ELR (cell line): ENCODE data around the gene ANKRD11.
"Not testable (repeated sequence)": the region's sequence is repeated elsewhere in the genome, so short reads cannot be mapped to it uniquely, and the experiment has no call there.

Source experiments
- DNase-seq: peaks from one replicate; pipeline ENCODE4 v3.0.0-alpha.2; 2015; ENCODE audit warnings: low read depth

ANKRD11 gene

GRCh38 chr16:89450537-89450936 lies 39.8 kb downstream of the ANKRD11 start:
- DNase-seq = no peak

DNA sequence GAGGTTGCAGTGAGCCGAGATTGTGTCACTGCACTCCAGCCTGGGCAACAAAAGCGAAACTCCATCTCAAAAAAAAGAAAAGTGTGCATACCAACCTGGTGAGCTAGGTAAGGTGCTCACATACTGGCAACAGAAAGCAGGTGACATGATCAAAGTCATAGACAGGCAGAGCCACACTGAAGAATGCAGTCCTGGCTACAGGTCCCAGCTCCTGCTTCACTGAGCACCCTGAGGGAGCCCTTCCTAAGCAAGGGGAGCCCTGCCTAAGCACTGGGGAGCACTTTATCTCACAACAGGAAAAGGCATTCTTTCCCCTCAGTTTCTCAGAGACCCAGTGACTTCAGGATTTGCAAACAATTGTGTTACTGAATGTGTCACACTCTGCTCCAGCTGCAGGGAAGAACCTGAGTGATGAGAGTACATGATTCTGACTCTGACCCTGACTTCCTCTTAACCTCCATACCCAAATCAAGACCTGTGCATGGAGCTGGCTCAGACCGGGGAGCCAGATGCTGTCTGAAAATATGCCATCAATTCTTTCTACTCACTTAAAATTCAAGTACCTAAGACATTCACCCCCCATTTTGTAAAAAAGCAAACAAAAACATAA lies 40.5 kb downstream of the ANKRD11 start:
- DNase-seq = peak; percentile 65

DNA sequence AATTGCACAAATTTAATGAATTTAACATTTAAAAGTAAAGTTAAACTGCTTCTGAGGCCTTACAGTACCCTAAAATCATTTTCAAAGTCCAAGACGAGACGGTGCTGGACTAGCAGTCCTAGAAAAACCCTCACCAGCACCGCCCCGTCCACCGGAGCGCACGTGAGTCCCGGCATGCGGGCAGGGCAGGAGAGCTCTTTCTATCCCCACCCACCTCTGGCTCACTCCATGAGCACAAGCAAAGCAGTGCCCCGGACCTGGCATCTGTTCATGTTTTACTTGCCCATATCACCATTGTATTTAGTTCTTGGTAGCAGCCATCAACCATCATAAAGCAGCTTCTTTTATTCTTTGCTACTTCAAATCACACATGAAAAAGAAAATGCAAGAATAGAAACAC lies 41.7 kb downstream of the ANKRD11 start:
- no peak for DNase-seq

DNA sequence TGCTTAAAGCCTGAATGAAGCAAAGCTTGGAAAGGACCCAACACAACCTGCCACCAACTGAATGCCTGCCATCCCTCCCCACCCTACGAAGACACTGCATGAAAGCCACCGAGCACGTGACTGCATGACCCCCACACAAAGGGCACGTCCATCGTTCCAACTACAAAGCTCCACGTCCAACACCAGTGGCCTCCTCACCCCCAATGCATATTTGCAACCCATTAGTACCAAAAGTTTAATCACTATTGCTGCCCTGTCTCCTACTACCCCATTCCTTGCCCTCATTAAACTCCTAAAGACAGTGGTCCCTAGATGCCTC lies 43.4 kb downstream of the ANKRD11 start:
- DNase-seq = no peak

- no peak for DNase-seq
Observed at GRCh38 chr16:89446136-89446974, 44.0 kb downstream of the ANKRD11 start.

GRCh38 chr16:89445166-89445565 lies 45.2 kb downstream of the ANKRD11 start:
- no peak for DNase-seq

DNA sequence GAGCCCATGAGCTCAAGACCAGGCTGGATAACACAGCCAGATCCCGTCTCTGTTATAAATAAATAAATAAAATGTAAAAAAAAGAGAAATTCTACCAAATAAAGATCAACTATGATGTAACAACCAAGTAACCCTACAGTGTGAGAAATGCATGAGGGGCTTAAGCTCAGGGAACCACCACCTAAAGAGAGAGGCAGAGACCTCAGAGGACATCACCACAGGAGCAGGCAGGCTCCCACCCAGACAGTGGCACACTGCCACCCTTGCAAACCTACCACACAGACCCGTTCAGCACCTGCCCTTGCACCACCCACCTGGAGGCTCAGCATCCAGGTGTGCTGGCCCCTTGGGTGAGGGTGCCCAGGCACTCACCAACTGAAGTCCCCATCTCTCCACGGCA lies 45.6 kb downstream of the ANKRD11 start:
- no peak for DNase-seq

DNA sequence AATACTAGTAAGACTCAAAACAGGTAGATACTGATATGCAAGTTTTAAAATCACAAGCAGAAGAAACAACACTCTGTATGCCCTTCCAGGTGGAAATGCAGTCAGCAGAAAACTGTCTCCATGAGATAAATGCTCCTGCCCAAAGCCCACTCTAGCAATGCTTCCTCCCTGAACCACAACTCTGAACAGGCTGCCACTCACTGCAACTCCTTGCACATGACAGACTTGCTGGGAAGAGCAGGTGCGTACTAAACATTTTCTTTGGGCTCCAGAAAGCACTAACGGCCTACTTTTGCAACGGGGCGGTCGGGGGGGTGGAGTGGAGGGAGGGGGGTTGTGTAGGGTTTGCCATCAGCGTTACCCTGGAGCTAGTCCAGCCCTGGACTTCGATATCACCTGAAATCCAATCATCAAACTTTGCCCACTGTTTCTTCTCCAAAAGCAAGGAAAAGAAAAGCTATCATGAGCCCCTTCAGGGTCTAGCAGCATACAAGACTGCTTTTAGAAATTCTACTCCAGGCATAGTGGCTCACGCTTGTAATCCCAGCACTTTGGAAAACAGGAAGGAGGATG lies 46.1 kb downstream of the ANKRD11 start:
- DNase-seq = no peak

DNA sequence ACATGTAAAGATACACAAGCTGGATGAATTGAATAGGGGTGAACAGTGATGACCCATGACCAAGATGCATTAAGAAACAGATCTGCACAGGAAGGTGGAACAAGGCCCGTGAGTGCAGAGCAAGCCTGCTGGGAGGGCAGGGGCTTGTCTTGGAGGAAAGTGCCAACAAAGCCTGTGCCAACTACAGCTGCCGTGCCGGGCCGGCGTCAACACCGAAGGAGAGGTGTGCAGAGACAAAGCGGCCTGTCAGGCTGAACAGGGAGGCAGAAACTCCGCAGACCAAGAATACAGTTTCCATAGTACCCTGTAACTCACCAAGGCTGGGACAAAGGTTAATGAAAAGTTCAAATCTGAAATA lies 46.7 kb downstream of the ANKRD11 start:
- no peak for DNase-seq

DNA sequence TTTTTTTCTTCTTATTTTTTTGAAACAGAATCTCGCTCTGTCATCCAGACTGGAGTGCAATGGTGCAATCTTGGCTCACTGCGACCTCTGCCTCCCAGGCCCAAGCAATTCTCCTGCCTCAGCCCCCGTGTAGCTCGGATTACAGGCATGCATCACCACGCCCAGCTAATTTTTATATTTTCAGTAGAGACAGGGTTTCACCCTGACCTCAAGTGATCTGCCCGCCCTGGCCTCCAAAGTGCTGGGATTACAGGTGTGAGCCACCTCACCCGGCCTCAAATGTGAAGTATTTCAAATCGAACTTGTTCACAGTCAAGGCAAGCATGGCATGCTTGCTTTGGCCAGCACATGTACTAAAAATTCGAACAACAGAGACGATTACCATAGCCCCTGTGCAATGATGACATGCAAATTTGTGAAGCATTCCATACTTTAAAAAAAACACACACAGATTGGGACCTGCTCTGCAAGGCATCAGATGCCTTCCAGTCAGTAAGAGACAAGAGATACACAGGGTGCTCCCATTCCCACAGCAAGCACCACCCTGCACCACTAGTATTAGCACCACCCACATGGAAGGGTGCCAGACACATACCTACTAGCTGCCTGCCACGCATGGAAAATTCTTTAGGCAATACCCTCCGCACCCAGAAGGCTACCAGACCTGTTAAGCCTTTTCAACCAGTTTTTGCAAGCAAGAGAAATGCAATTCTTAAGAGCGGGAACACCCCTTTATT lies 47.2 kb downstream of the ANKRD11 start:
- peak; percentile 59 for DNase-seq

DNA sequence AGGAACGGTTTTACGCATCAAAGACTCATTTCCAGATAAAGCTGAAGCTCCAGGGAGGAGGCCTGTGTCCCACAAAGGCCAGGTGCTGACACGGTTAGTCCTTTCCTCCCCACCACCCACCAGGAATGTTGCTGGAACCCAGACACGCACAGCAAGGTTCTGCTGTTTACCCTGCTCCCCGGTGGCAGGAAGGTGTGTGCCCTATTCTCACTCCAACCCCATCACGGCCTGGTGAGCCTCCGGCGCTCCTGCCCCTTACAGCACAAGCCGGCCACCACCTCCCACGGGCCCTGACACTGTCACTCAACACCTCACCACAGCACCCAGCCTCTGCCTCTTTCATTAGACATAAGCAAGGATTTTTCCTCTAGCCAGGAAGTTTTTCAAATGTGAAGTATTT lies 47.8 kb downstream of the ANKRD11 start:
- DNase-seq = no peak

DNA sequence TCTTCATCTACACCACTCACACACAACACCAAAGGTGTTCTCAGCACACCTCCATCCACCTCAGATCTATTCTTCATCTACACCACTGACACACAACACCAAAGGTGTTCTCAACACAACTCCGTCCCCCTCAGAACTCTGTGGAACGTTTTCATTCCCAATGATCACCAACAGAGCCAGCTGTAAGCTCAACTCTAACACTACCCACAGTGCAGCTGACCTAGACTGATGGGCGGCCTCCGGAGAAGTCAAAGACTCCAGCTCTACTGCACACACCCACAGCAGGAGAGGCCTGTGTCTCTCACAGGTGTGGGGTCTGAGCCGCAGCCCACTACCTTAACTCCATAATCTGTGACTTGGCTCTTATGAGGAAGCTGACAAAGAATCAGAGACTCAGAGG lies 50.7 kb downstream of the ANKRD11 start:
- DNase-seq = no peak

GRCh38 chr16:89437991-89438390 lies 52.4 kb downstream of the ANKRD11 start:
- no peak for DNase-seq

GRCh38 chr16:89437251-89437987 lies 52.9 kb downstream of the ANKRD11 start:
- no peak for DNase-seq

GRCh38 chr16:89436366-89436765 lies 54.0 kb downstream of the ANKRD11 start:
- no peak for DNase-seq

GRCh38 chr16:89435059-89435458 lies 55.3 kb downstream of the ANKRD11 start:
- not testable (repeated sequence) for DNase-seq

DNA sequence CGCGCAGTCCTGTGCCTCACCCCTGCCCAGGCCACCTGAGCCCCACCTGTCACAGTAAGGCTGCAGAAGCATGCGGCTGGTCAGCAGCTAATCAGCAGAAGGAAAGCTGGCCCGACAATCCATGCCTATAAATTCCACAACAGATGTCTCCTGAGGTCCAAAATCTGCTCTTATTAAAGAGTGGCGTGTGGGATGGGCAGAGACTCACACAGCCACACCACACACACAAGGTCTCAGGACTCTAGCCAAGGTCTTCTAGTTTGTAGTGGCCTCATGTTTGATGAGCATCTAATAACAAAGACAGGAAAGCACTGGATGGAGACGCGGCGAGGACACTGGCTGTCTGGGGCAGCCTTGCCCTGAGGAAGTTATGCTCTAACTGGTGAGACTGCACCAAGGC lies 55.9 kb downstream of the ANKRD11 start:
- no peak for DNase-seq

GRCh38 chr16:89433363-89433984 lies 56.9 kb downstream of the ANKRD11 start:
- DNase-seq = not testable (repeated sequence)

- DNase-seq = no peak
Observed at GRCh38 chr16:89431630-89432029, 58.7 kb downstream of the ANKRD11 start.

GRCh38 chr16:89431158-89431584 lies 59.2 kb downstream of the ANKRD11 start:
- no peak for DNase-seq

DNA sequence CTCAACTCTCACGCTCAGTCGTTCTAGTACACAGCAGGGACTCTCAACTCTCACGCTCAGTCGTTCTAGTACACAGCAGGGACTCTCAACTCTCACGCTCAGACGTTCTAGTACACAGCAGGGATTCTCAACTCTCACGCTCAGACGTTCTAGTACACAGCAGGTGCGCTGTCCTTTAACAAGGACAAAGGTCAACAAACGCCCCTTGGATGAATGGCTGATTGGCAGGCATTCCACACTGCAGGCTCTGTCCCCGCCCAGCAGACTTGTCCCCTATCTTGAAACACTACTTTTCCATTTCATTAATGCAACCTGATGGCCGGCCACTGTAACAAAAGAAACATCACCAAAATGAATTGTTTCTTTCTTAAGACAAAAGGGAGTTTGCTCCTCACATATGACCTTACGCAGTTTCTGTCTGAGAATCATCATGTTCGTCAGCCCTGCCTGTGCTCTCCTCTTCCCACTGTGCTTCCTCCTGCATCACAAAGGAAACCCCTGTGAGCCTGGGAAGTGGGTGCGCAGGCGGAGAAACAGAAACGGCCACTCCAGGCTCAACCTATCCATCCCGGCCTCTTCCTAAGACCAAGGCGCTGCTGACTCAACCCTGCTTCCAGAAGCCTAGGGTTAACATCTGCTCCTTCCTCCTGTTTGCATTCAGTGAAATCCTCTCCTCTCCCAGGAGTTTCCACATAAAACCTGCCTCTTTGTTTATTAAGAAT lies 59.8 kb downstream of the ANKRD11 start:
- DNase-seq = no peak
